Activated CD8-positive, alpha-beta T cell treated with anti-CD3 and anti-CD28 coated beads for 36 hours (primary cell): ENCODE data around the gene SORBS2. TPM values are rescaled to one million over a fixed set of nuclear protein-coding genes. Genes with fewer than 3 reads are reported as not detected.

ENCODE experiments used
- ATAC-seq: fragments of 200-7000 bp; cut with Tn5 transposase; one replicate; pipeline ENCODE4 v1.10.0; 2021; ENCODE audit warnings: mild to moderate bottlenecking, moderate library complexity
- CTCF ChIA-PET: fragments of 350-600 bp; sonication (Branson Sonifier 250); formaldehyde crosslinking; loops from one replicate; lab custom pipeline; 2021; ENCODE audit warnings: antibody characterized with exemption; lab: Charles Lee
- POLR2A ChIA-PET: fragments of 350-600 bp; sonication (Branson Sonifier 250); formaldehyde crosslinking; loops from one replicate; lab custom pipeline; 2021; ENCODE audit warnings: antibody characterized with exemption; lab: Charles Lee
- DNase-seq: peaks from one replicate; pipeline ENCODE4 v3.0.0-alpha.2; 2020
- H3K27ac Mint-ChIP-seq: one replicate; pipeline ENCODE4 v1.8.0; 2021; ENCODE audit warnings: mild to moderate bottlenecking, mixed read lengths
- H3K27me3 Mint-ChIP-seq: one replicate; pipeline ENCODE4 v1.8.0; 2021; ENCODE audit warnings: mixed read lengths
- H3K36me3 Mint-ChIP-seq: one replicate; pipeline ENCODE4 v1.8.0; 2021; ENCODE audit warnings: low read depth, mixed read lengths
- H3K4me1 Mint-ChIP-seq: one replicate; pipeline ENCODE4 v1.8.0; 2021; ENCODE audit warnings: low read depth, mixed read lengths
- H3K4me3 Mint-ChIP-seq: one replicate; pipeline ENCODE4 v1.8.0; 2021; ENCODE audit warnings: mild to moderate bottlenecking, moderate library complexity, mixed read lengths
- H3K9me3 Mint-ChIP-seq: one replicate; pipeline ENCODE4 v1.8.0; 2021; ENCODE audit warnings: mixed read lengths
- CTCF ChIP-seq: fragments of 200-600 bp; IDR thresholded peaks from one replicate; pipeline ENCODE4 v1.8.0; 2022; ENCODE audit warnings: antibody characterized with exemption, mild to moderate bottlenecking
- intact Hi-C: fragments of 100-400 bp; cut with micrococcal nuclease; formaldehyde crosslinking; loops from one replicate; pipeline ENCODE4 v1.10.0; 2022
- total RNA-seq, 2 experiments: library from RNA; stranded (reverse); gene quantifications; one replicate each; pipeline ENCODE4 v1.2.3, GENCODE V29; 2021

Gene SORBS2
- total RNA-seq, 2 experiments from 2014 or later: not detected

GRCh38 chr4:185782523-185782922, 29.5 kb downstream of the SORBS2 start:
- CTCF ChIA-PET: no interaction called here
- H3K27me3 Mint-ChIP-seq: peaks cover 7% of the 10 kb centered on the region
- TF ChIP-seq CTCF: no peak
- POLR2A ChIA-PET: no interaction called here
- no peaks in the 10 kb centered on the region for H3K9me3 Mint-ChIP-seq
- H3K4me1 Mint-ChIP-seq: no peaks in the 10 kb centered on the region
- no peak for ATAC-seq
- intact Hi-C loops: no loop called here
- no peak overlapping the region for H3K27ac Mint-ChIP-seq
- DNase-seq: no peak
- no peaks in the 10 kb centered on the region for H3K36me3 Mint-ChIP-seq
- no peak overlapping the region for H3K4me3 Mint-ChIP-seq

DNA sequence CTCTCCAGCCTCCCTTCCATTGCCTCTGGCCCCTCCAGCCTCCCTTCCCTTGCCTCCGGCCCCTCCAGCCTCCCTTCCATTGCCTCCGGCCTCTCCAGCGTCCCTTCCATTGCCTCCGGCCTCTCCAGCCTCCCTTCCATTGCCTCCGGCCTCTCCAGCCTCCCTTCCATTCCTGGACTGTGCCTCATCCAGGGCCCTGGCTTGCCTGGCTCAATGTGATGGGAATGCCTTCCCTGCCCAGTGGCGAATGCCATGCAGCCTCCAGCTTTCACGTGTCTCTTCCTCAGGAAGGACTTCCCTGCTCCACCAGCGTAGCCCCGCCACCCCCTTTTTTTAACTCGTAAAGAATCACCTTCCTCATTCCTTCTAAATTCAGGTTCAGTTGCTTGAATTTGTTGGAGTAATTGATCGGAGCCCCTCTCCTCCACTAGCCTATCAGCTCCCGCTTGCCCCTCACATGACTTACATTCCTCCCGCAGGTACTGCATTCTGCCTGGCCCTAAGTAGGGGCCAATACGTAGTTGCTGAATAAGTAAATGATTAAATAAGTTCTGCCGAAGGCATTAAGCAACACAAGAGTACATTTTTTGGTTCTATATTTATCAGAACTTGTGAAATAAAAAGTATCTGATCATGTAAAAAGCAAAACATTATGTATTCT, 30.3 kb downstream of the SORBS2 start:
- Mint-ChIP-seq H3K27me3 (peaks cover 7% of the 10 kb centered on the region), H3K27ac (no peak overlapping the region), H3K4me1 (no peaks in the 10 kb centered on the region), H3K4me3 (no peak overlapping the region), H3K36me3 (no peaks in the 10 kb centered on the region), H3K9me3 (no peaks in the 10 kb centered on the region)
- ATAC-seq (no peak), DNase-seq (no peak)
- no peak for TF ChIP-seq CTCF
- intact Hi-C loops: no loop called here
- CTCF ChIA-PET: no interaction called here
- POLR2A ChIA-PET: no interaction called here

GRCh38 chr4:185780472-185780871, 31.5 kb downstream of the SORBS2 start:
- intact Hi-C loops: no loop called here
- no peak overlapping the region for H3K4me3 Mint-ChIP-seq
- ChIA-PET CTCF (no interaction called here), POLR2A (no interaction called here)
- no peak for DNase-seq
- ATAC-seq: no peak
- peaks cover 5% of the 10 kb centered on the region for H3K27me3 Mint-ChIP-seq
- H3K4me1 Mint-ChIP-seq: no peaks in the 10 kb centered on the region
- no peak for TF ChIP-seq CTCF
- no peaks in the 10 kb centered on the region for H3K36me3 Mint-ChIP-seq
- no peak overlapping the region for H3K27ac Mint-ChIP-seq
- no peaks in the 10 kb centered on the region for H3K9me3 Mint-ChIP-seq

- H3K27ac Mint-ChIP-seq: no peak overlapping the region
- peaks cover 8% of the 10 kb centered on the region for H3K27me3 Mint-ChIP-seq
- CTCF ChIA-PET: no interaction called here
- intact Hi-C loops: no loop called here
- ATAC-seq (no peak), DNase-seq (no peak)
- H3K4me3 Mint-ChIP-seq: no peak overlapping the region
- no peaks in the 10 kb centered on the region for H3K4me1 Mint-ChIP-seq
- no peak for TF ChIP-seq CTCF
- no peaks in the 10 kb centered on the region for H3K36me3 Mint-ChIP-seq
- H3K9me3 Mint-ChIP-seq: no peaks in the 10 kb centered on the region
- POLR2A ChIA-PET: no interaction called here
Measured at GRCh38 chr4:185779517-185779916, 32.5 kb downstream of the SORBS2 start.

DNA sequence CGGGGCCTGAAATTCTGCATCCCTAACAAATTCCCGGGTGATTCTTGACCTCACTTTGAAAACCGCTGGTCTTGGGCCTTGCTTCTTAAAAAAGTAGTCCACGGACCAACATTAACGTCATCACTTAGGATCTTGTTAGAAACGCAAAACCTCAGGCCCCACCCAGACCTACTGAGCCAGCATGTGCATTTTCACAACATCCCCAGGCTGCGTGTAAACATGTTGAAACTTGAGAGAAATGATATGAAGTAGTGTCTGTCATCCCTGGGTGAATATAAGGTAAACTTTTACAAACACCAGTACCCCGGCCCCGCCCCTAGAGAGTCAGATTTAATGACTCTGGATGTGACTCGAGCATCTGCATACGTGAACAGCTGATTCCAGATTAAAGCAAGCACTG, 33.7 kb downstream of the SORBS2 start:
- DNase-seq (no peak), ATAC-seq (no peak)
- intact Hi-C loops: no loop called here
- Mint-ChIP-seq H3K4me1 (no peaks in the 10 kb centered on the region), H3K9me3 (no peaks in the 10 kb centered on the region), H3K27ac (no peak overlapping the region), H3K36me3 (no peaks in the 10 kb centered on the region), H3K4me3 (no peak overlapping the region), H3K27me3 (peaks cover 14% of the 10 kb centered on the region)
- ChIA-PET CTCF (no interaction called here), POLR2A (no interaction called here)
- TF ChIP-seq CTCF: no peak
